HS-5 (cell line): ENCODE results near the gene NR1H4.
"Not testable (repeated sequence)": the region's sequence is repeated elsewhere in the genome, so short reads cannot be mapped to it uniquely, and the experiment has no call there.

Experiments used
- DNase-seq: peaks from one replicate; pipeline ENCODE4 v3.0.0-alpha.2; 2012; ENCODE audit warnings: low read depth

NR1H4 gene

GRCh38 chr12:100567945-100568344 is 94.3 kb downstream of the NR1H4 start:
- no peak for DNase-seq

- DNase-seq, result no peak
These were observed 98.5 kb downstream of the NR1H4 start for GRCh38 chr12:100572184-100572583.

DNA sequence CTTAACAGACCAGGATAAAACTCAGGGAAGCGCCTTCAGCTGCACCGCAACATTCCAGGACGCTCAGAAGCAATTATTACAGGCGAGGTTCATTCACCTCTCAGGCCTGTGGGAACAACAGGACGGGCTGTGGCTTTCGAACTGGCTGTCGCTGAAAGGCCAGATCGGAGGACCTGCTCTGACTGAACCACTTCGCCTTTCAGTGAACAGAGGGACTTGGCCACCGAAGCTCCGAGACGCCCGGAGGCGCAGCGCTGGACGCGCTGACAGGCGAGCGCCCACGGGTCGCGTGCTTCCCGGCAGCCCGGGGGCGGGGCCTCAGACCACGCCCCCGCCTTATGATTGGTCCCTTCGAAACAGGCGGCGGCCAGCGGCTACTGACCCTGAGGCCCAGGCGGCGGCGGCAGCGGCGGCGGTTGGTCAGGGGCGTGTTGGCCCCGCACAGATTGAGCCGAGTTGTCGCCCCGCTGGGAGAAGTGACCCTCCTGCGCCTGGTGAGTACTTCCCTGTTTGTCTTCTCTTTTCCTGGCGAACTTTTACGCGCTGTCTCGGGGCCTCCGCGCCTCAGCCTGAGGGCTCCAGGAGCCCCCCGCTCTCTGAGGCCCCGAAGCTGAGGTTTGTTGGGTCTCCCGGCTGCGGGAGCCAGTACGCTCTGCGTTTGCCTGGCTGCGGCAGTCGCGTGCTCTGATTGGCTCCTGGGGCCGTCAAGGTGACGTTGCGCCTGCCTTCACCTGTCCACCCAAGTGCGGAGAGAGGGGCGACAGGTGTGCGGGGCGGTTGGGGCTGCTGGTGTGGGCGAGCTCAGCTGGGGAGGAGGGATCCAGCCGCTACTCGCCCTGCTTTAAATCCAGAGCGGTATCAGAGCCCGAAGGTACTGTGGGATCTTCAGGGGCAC is 99.9 kb downstream of the NR1H4 start, which contains the start of gene GAS2L3:
Gene GAS2L3 (plus strand): TSS at position 393 of the 895 bp plus-strand sequence. CDS start 21,221 bp downstream, outside the sequence.
- peak; percentile 35 for DNase-seq

DNA sequence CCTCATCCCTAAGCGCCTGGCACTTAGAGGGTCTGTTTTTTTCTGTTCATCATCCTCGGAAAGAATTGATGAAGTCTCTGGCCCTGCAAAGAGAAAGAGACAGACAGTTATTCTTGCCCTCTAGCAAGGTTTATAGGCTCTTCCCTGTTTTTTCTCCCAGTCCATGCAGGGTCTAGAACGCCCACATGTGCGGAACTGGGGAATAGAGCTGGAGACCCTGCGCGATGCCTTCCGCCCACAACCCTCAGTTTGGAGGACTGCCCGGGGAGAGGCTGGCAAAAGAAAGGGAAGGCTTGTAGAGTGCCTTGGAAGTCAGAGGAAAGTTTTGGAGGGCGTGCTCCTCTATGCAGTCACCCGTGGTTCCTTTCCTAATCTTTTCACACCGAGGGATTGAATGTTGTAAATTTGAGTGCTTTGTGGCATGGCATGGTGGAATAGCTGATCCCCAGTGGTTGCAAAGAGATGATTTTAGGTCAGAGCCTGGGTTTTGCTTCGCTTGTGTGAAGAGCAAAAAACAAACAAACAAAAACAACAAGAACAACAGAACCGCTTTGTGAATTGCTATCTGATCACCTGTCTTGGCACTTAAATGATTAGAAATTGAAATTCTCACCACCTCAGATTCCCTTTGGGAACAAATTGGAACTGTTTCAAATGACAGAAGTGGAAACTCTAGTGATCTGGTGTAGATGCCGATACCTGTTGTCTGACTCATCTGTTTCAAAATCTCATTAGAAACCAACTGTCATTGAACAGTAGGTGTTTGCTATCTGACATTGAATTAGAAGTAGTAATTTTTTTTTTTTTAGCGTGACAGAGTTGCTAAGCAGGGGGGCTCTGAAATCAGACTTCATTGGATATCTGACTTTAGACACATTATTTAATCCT is 100.8 kb downstream of the NR1H4 start:
- DNase-seq, result no peak

DNA sequence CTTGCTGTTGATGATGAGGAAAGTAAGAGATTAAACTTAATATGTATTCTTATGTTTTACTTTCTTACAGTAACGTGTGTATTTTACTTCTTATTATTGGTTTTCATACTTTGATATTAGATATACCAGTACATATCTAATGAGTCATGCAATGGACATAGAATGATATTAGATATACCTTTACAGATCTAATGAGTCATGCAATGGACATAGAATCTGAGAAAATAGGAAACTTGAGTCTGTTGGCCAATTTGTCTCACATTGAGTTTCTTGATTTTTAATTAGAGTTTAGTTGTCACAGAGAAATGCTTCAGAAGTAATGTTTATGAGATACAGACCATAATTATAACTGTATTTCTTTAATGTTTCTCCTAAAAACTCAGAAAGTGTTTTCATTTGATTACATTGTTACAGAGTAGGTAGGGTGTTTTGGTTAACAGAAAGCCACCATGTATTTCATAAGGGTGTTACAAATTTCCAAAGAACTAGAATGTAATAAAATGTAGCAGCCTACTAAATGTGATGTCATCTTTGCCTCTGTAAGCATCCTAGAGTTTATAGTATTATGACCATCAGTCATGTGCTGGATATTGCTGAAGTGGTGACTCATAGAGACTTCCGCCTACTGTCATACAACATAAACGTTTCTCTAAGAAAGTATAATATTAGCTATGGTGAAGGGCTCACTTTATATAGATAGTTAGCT is 102.8 kb downstream of the NR1H4 start:
- DNase-seq, result peak; percentile 78

DNA sequence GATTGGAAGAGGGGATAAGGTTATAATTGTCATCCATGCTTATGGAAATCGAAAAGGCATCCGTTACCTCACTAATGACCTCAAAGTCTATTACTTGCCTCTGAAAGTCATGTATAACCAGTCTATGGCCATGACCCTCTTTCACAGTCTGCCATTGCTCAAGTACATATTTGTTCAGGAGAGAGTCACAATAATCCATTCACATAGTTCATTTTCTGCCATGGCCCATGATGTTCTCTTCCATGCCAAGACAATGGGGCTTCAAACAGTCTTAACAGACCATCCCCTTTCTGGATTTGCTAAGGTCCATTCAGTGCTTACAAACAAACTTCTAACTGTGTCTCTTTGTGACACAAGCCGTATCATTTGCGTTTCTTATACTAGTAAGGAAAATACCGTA is 105.3 kb downstream of the NR1H4 start:
- no peak for DNase-seq

- DNase-seq, result no peak
These were observed 106.2 kb downstream of the NR1H4 start for GRCh38 chr12:100579844-100580243.

- DNase-seq, result no peak
These were observed 110.6 kb downstream of the NR1H4 start for GRCh38 chr12:100584256-100584655.

DNA sequence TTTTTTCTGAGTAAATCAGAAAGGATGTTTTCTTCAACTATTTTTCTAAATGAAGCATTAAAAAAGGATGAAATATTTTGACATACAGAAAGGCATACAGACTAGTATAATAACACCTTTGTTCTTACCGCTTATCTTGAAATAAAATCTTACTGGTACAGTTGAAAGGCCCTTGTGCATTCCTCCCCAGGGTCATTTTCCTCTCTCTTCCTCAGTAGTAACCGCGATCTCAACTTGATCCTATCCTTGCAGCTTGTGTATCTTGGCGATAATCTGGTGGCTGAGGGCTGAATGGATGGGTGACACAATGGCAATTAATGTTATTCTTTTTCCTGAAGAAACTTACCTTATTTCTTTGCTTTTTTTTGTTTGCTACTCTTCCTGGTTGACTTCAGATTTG is 118.3 kb downstream of the NR1H4 start:
- no peak for DNase-seq

DNA sequence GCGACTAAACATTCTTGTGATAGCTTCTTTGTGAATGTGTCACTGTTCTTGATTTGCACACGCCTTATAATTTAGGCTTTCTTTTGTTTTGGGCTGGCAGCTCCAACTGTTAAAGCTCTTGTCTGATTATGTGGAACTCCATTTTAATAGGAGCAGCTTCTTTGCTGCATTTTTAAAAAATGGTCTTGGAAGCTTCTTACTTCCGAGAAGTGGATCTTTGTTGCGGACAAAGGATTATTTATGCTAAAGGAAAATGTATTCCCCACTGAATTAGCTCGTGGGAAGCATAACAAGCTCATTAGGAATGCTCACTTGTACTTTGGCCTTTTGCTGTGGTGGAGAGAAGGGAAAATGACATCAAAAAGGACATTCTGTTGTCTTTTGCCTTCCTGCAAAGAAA is 119.8 kb downstream of the NR1H4 start:
- DNase-seq, result no peak

DNA sequence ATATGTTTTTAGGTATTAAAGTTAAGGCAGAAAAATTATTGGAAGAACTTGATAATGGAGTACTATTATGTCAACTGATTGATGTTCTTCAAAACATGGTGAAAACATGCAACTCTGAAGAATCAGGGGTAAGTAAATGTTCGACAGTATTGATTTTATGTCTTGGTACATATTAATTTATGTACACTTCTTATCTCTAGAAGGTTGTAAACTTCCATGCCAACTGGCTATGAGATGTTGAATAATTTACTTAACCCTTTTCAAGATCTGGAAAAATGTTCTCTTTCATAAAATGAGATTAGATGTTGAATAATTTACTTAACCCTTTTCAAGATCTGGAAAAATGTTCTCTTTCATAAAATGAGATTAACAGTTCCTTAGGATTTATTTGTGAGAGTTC is 128.0 kb downstream of the NR1H4 start:
- DNase-seq, result no peak

DNA sequence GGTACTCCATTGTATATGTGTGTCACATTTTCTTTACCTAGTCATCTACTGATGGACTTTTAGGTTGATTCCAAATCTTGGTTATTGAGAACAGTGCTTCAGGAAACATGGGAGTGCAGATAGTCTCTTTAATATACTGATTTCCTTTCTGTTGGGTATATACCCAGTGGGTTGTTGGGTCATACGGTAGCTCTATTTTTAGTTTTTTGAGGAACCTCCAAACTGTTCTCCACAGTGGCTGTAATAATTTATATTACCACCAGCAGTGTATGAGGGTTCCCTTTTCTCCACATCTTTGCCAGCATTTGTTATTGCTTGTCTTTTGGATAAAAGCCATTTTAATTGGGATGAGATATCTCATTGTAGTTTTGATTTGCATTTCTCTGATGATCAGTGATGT is 129.3 kb downstream of the NR1H4 start:
- DNase-seq, result not testable (repeated sequence)

DNA sequence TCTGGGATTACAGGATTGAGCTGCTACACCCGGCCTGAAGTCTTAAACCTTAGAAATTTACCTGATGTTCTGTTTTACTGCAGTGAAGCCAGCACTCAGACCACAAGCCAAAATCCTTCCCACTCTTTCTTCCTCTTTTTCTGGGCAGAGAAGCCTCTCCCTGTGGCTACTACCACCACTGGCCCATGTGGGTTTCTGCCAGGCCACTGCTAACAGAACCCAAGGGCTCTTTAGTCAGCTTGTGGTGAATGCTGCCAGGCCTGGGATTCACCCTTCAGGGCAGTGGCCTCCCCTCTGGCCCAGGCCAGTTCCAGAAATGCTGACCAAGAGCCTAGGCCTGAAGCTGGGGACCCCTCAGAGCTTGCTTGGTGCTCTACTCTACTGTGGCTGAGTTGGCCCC is 135.1 kb downstream of the NR1H4 start:
- no peak for DNase-seq

- DNase-seq, result no peak
These were observed 137.2 kb downstream of the NR1H4 start for GRCh38 chr12:100610666-100611430.

- no peak for DNase-seq
These were observed 138.9 kb downstream of the NR1H4 start for GRCh38 chr12:100612606-100613005.
